HEK293 (cell line): ENCODE measurements around the gene TEPSIN.

Experiments used
- CTCF ChIA-PET: fragments of 350-600 bp; formaldehyde crosslinking; extraction: SDS; loops from one replicate; lab custom pipeline; 2021; ENCODE audit warnings: antibody characterized with exemption; lab: Yijun Ruan, JAX
- POLR2A ChIA-PET: fragments of 300-600 bp; formaldehyde crosslinking; extraction: SDS; loops from one replicate; lab custom pipeline; 2020; ENCODE audit warnings: antibody characterized with exemption, inconsistent platforms; lab: Yijun Ruan, JAX
- H3K27ac ChIP-seq: fragments of 200-500 bp; sonication (Bioruptor generic); 2 replicates; pipeline ENCODE4 v1.5.1; 2014; ENCODE audit warnings: low read depth, low read length, control low read depth, inconsistent platforms; ENCODE audit errors: extremely low read depth
- H3K36me3 ChIP-seq, 2 experiments: fragments of 200-500 bp in 1 of 2; sonication (Bioruptor generic) in 1 of 2; 1 replicate in 1 of 2; 2 replicates in 1 of 2; pipeline ENCODE4 v1.5.1; 2014 to 2017; ENCODE audit warnings: inconsistent platforms in 2 of 2, low read length in 2 of 2; ENCODE audit not compliant: control insufficient read depth in 2 of 2, insufficient read depth in 1 of 2
- H3K4me1 ChIP-seq: fragments of 200-500 bp; sonication (Bioruptor generic); 2 replicates; pipeline ENCODE4 v1.5.1; 2014; ENCODE audit warnings: mild to moderate bottlenecking, low read length, inconsistent platforms; ENCODE audit not compliant: control insufficient read depth, insufficient read depth
- H3K4me3 ChIP-seq: 2 replicates; pipeline ENCODE4 v1.5.1; 2011; ENCODE audit warnings: low read depth, mild to moderate bottlenecking, control low read depth, low read length, moderate library complexity
- H3K9me3 ChIP-seq: fragments of 200-500 bp; sonication (Bioruptor generic); 2 replicates; pipeline ENCODE4 v1.5.1; 2014; ENCODE audit warnings: low read depth, low read length, inconsistent platforms; ENCODE audit not compliant: control insufficient read depth, insufficient read depth
- AEBP2 ChIP-seq: fragments of 450-650 bp; formaldehyde crosslinking; IDR thresholded peaks from 2 replicates; pipeline ENCODE4 v1.5.1; 2016; ENCODE audit warnings: missing biosample characterization, missing genetic modification characterization, borderline replicate concordance
- ATF2 ChIP-seq: fragments of 450-650 bp; formaldehyde crosslinking; IDR thresholded peaks from 2 replicates; pipeline ENCODE4 v1.5.1; 2016; ENCODE audit warnings: missing biosample characterization, missing genetic modification characterization, low read depth
- CTCF ChIP-seq: fragments of 450-650 bp; formaldehyde crosslinking; IDR thresholded peaks from 2 replicates; pipeline ENCODE4 v1.5.1; 2016; ENCODE audit warnings: missing biosample characterization, missing genetic modification characterization
- GLIS1 ChIP-seq: fragments of 450-650 bp; formaldehyde crosslinking; IDR thresholded peaks from 2 replicates; pipeline ENCODE4 v1.5.1; 2016; ENCODE audit warnings: missing biosample characterization, missing genetic modification characterization
- GLIS2 ChIP-seq: fragments of 450-650 bp; formaldehyde crosslinking; IDR thresholded peaks from 2 replicates; pipeline ENCODE4 v1.5.1; 2016; ENCODE audit warnings: missing biosample characterization, missing genetic modification characterization
- ZFHX2 ChIP-seq: fragments of 450-650 bp; formaldehyde crosslinking; conservative IDR thresholded peaks from 2 replicates; pipeline ENCODE4 v1.5.1; 2016; ENCODE audit warnings: missing biosample characterization, missing genetic modification characterization
- ZIC2 ChIP-seq: fragments of 450-650 bp; formaldehyde crosslinking; IDR thresholded peaks from 2 replicates; pipeline ENCODE4 v1.5.1; 2016; ENCODE audit warnings: missing biosample characterization, missing genetic modification characterization
- ZNF184 ChIP-seq: fragments of 450-650 bp; IDR thresholded peaks from 2 replicates; pipeline ENCODE4 v1.5.1; 2018; ENCODE audit warnings: missing biosample characterization, mild to moderate bottlenecking, missing genetic modification characterization
- ZNF248 ChIP-seq: fragments of 450-650 bp; formaldehyde crosslinking; IDR thresholded peaks from 2 replicates; pipeline ENCODE4 v1.5.1; 2017; ENCODE audit warnings: missing biosample characterization, missing genetic modification characterization
- ZNF426 ChIP-seq: fragments of 450-650 bp; formaldehyde crosslinking; IDR thresholded peaks from 2 replicates; pipeline ENCODE4 v1.5.1; 2017; ENCODE audit warnings: missing biosample characterization, missing genetic modification characterization, mild to moderate bottlenecking, inconsistent platforms, moderate library complexity
- ZNF48 ChIP-seq: fragments of 450-650 bp; formaldehyde crosslinking; IDR thresholded peaks from 2 replicates; pipeline ENCODE4 v1.5.1; 2016; ENCODE audit warnings: missing biosample characterization, missing genetic modification characterization
- ZNF571 ChIP-seq: fragments of 450-650 bp; formaldehyde crosslinking; IDR thresholded peaks from 2 replicates; pipeline ENCODE4 v1.5.0; 2017; ENCODE audit warnings: missing biosample characterization, missing genetic modification characterization
- ZNF692 ChIP-seq: fragments of 450-650 bp; formaldehyde crosslinking; IDR thresholded peaks from 2 replicates; pipeline ENCODE4 v1.5.1; 2016; ENCODE audit warnings: missing biosample characterization, missing genetic modification characterization

The TEPSIN gene

GRCh38 chr17:81189016-81189415, 49.8 kb downstream of the TEPSIN start:
- no peak overlapping the region for H3K4me3 ChIP-seq
- CTCF ChIA-PET = interaction anchor here (1.8 kb wide), 1 partner anchor 46 kb away, joined by 7 read pairs; no protein-coding TSS in a partner anchor
- H3K9me3 ChIP-seq = no peaks in the 10 kb centered on the region
- TF ChIP-seq ZNF48 (tag by site-specific recombination) = no peak
- 0 out of 2 replicates have a peak, but pooled peaks have one; percentile 21 for TF ChIP-seq GLIS2
- no peak overlapping the region for H3K27ac ChIP-seq
- peaks cover 0 to 50% of the 10 kb centered on the region in 2 experiments; a peak in 1 of 3 replicates for H3K36me3 ChIP-seq
- POLR2A ChIA-PET = no interaction called here
- no peaks in the 10 kb centered on the region for H3K4me1 ChIP-seq

- ChIA-PET POLR2A (no interaction called here), CTCF (interaction anchor here (1.8 kb wide), 1 partner anchor 46 kb away, joined by 7 read pairs; no protein-coding TSS in a partner anchor)
- H3K4me1 ChIP-seq = no peaks in the 10 kb centered on the region
- H3K9me3 ChIP-seq = no peaks in the 10 kb centered on the region
- TF ChIP-seq ZNF571 (tag by site-specific recombination) = no peak
- TF ChIP-seq ZFHX2 = no peak
- no peak for TF ChIP-seq ZNF692 (tag by site-specific recombination)
- no peak for TF ChIP-seq ZNF184 (tag by site-specific recombination)
- TF ChIP-seq ATF2 (tag by site-specific recombination) = no peak
- TF ChIP-seq ZNF426 (tag by site-specific recombination) = no peak
- TF ChIP-seq CTCF = no peak
- TF ChIP-seq ZNF248 = no peak
- H3K4me3 ChIP-seq = no peak overlapping the region
- no peak overlapping the region for H3K27ac ChIP-seq
- peaks cover 0 to 45% of the 10 kb centered on the region in 2 experiments; a peak in 1 of 3 replicates for H3K36me3 ChIP-seq
Observed at GRCh38 chr17:81188491-81188840, 50.4 kb downstream of the TEPSIN start.

- H3K36me3 ChIP-seq = peaks cover 0 to 38% of the 10 kb centered on the region in 2 experiments; a peak in 1 of 3 replicates
- no peak overlapping the region for H3K4me3 ChIP-seq
- ChIA-PET CTCF (interaction anchor here (1.2 to 1.8 kb wide), 2 partner anchors 45 kb away, joined by 5 to 7 read pairs; no protein-coding TSS in a partner anchor), POLR2A (interaction anchor here (1.7 kb wide), 1 partner anchor 35 kb away, joined by 5 read pairs; no protein-coding TSS in a partner anchor)
- no peaks in the 10 kb centered on the region for H3K9me3 ChIP-seq
- H3K27ac ChIP-seq = no peak overlapping the region
- no peaks in the 10 kb centered on the region for H3K4me1 ChIP-seq
- peak; percentile 17; the same call in 1 of the 2 replicates for TF ChIP-seq GLIS2
- peak; percentile 73 for TF ChIP-seq ZIC2
- no peak for TF ChIP-seq AEBP2
- TF ChIP-seq GLIS1 (tag by site-specific recombination) = peak; percentile 89
- TF ChIP-seq, all 188 proteins: peak for 3
Observed at GRCh38 chr17:81187586-81188490, 51.0 kb downstream of the TEPSIN start.
